Esophagus squamous epithelium (tissue), 4 donors: ENCODE data around the gene PTP4A1.

Experiments used
- POLR2A ChIP-seq, 4 donors: fragments of 450-650 bp; IDR thresholded peaks; one replicate each; pipeline ENCODE4 v1.6.1; 2017; ENCODE audit warnings: antibody characterized with exemption in 4 of 4, mild to moderate bottlenecking in 4 of 4, moderate library complexity in 3 of 4
- TF ChIP-seq, protein P1 (sequence below), 6 experiments: fragments of 450-650 bp in 4 of 6; fragments of 200-600 bp in 2 of 6; sonication (generic) in 2 of 6; IDR thresholded peaks; one replicate each; pipeline ENCODE4 v1.5.1; 2016 to 2019; ENCODE audit warnings: antibody characterized with exemption in 6 of 6, mild to moderate bottlenecking in 4 of 6, moderate library complexity in 4 of 6

DNA sequence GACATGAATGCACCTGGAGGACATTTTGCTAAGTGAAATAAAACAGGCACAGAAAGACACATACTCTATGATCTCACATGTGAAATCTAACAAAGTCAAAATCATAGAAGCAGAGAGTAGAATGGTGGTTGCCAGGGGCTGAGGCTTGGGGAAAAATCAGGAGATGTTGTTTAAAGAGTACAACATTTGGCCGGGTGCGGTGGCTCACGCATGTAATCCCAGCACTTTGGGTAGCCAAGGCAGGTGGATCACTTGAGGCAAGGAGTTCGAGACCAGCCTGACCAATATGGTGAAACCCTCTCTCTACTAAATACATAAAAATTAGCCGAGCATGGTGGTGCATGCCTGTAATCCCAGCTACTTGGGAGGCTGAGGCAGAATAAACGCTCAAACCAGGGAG lies 26.0 kb upstream of the PTP4A1 start:
- TF ChIP-seq POLR2A (IDR thresholded peaks at IDR 0.05) = no peak
- TF ChIP-seq, protein P1, sequence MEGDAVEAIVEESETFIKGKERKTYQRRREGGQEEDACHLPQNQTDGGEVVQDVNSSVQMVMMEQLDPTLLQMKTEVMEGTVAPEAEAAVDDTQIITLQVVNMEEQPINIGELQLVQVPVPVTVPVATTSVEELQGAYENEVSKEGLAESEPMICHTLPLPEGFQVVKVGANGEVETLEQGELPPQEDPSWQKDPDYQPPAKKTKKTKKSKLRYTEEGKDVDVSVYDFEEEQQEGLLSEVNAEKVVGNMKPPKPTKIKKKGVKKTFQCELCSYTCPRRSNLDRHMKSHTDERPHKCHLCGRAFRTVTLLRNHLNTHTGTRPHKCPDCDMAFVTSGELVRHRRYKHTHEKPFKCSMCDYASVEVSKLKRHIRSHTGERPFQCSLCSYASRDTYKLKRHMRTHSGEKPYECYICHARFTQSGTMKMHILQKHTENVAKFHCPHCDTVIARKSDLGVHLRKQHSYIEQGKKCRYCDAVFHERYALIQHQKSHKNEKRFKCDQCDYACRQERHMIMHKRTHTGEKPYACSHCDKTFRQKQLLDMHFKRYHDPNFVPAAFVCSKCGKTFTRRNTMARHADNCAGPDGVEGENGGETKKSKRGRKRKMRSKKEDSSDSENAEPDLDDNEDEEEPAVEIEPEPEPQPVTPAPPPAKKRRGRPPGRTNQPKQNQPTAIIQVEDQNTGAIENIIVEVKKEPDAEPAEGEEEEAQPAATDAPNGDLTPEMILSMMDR (IDR thresholded peaks at IDR 0.05) = no peak
